ENCODE measurements around the gene MYH7. TPM values are rescaled to one million over a fixed set of nuclear protein-coding genes. Genes with fewer than 3 reads are reported as not detected.

The MYH7 gene
- total RNA-seq, 1 experiment from 2014 or later = not detected

- no peak for DNase-seq (ENCODE audit: low spot score)
- Histone ChIP-seq H3K4me1 (ENCODE audit: insufficient read depth, low read length, poor library complexity, severe bottlenecking) (no peaks in the 10 kb centered on the region), H3K9me3 (ENCODE audit: low read depth, low read length, poor library complexity, severe bottlenecking) (no peaks in the 10 kb centered on the region), H3K27me3 (replicated peaks; ENCODE audit: insufficient read depth, low read depth, low read length, poor library complexity) (peaks cover 9% of the 10 kb centered on the region), H3K27ac (ENCODE audit: low read depth, low read length, poor library complexity, severe bottlenecking) (no peak overlapping the region), H3K36me3 (ENCODE audit: insufficient read depth, low read length, poor library complexity, severe bottlenecking) (no peaks in the 10 kb centered on the region), H3K4me3 (ENCODE audit: low read depth, low read length, poor library complexity, severe bottlenecking) (no peak overlapping the region)
- no peak for TF ChIP-seq CTCF (conservative IDR thresholded peaks at IDR 0.05; ENCODE audit: low read depth, low read length)
- no peak for TF ChIP-seq EZH2 (IDR thresholded peaks at IDR 0.05; ENCODE audit: borderline replicate concordance, low read depth, low read length, poor library complexity, severe bottlenecking)
- ChIA-PET CTCF (no interaction called here), POLR2A (ENCODE audit: low non-redundant PET) (no interaction called here)
- BruUV-seq (replicated peaks) = no TSS peak
- intact Hi-C loops (cut with micrococcal nuclease; ENCODE audit: unreplicated experiment) = no loop called here
Observed at GRCh38 chr14:23389396-23389795, 46.1 kb downstream of the MYH7 start.

- no peak for DNase-seq (ENCODE audit: low spot score)
- no TSS peak for BruUV-seq (replicated peaks)
- intact Hi-C loops (cut with micrococcal nuclease; ENCODE audit: unreplicated experiment) = no loop called here
- Histone ChIP-seq H3K27ac (ENCODE audit: low read depth, low read length, poor library complexity, severe bottlenecking) (no peak overlapping the region), H3K27me3 (replicated peaks; ENCODE audit: insufficient read depth, low read depth, low read length, poor library complexity) (peaks cover 9% of the 10 kb centered on the region), H3K4me3 (ENCODE audit: low read depth, low read length, poor library complexity, severe bottlenecking) (no peak overlapping the region), H3K36me3 (ENCODE audit: insufficient read depth, low read length, poor library complexity, severe bottlenecking) (no peaks in the 10 kb centered on the region), H3K4me1 (ENCODE audit: insufficient read depth, low read length, poor library complexity, severe bottlenecking) (no peaks in the 10 kb centered on the region), H3K9me3 (ENCODE audit: low read depth, low read length, poor library complexity, severe bottlenecking) (no peaks in the 10 kb centered on the region)
- ChIA-PET CTCF (interaction anchor here (0.9 kb wide), 1 partner anchor 9 kb away, joined by 3 read pairs; no protein-coding TSS in a partner anchor), POLR2A (ENCODE audit: low non-redundant PET) (no interaction called here)
- TF ChIP-seq CTCF (conservative IDR thresholded peaks at IDR 0.05; ENCODE audit: low read depth, low read length) (no peak), EZH2 (IDR thresholded peaks at IDR 0.05; ENCODE audit: borderline replicate concordance, low read depth, low read length, poor library complexity, severe bottlenecking) (no peak)
Observed at GRCh38 chr14:23388996-23389395, 46.5 kb downstream of the MYH7 start.

GRCh38 chr14:23387916-23388882 is 47.3 kb downstream of the MYH7 start:
- H3K27ac ChIP-seq (ENCODE audit: low read depth, low read length, poor library complexity, severe bottlenecking) = no peak overlapping the region
- H3K9me3 ChIP-seq (ENCODE audit: low read depth, low read length, poor library complexity, severe bottlenecking) = no peaks in the 10 kb centered on the region
- H3K4me1 ChIP-seq (ENCODE audit: insufficient read depth, low read length, poor library complexity, severe bottlenecking) = no peaks in the 10 kb centered on the region
- intact Hi-C loops (cut with micrococcal nuclease; ENCODE audit: unreplicated experiment) = no loop called here
- H3K4me3 ChIP-seq (ENCODE audit: low read depth, low read length, poor library complexity, severe bottlenecking) = no peak overlapping the region
- peaks cover 9% of the 10 kb centered on the region for H3K27me3 ChIP-seq (replicated peaks; ENCODE audit: insufficient read depth, low read depth, low read length, poor library complexity)
- TF ChIP-seq CTCF (conservative IDR thresholded peaks at IDR 0.05; ENCODE audit: low read depth, low read length) = no peak
- TF ChIP-seq EZH2 (IDR thresholded peaks at IDR 0.05; ENCODE audit: borderline replicate concordance, low read depth, low read length, poor library complexity, severe bottlenecking) = no peak
- no peaks in the 10 kb centered on the region for H3K36me3 ChIP-seq (ENCODE audit: insufficient read depth, low read length, poor library complexity, severe bottlenecking)
- DNase-seq (ENCODE audit: low spot score) = no peak
- no TSS peak for BruUV-seq (replicated peaks)
- POLR2A ChIA-PET (ENCODE audit: low non-redundant PET) = interaction anchor here (0.6 kb wide), 1 partner anchor 382 kb away, joined by 3 read pairs; no protein-coding TSS in a partner anchor
- CTCF ChIA-PET = interaction anchor here (0.9 kb wide), 1 partner anchor 8 kb away, joined by 3 read pairs; no protein-coding TSS in a partner anchor
